K562 (cell line): ENCODE results near the gene ARHGEF38. TPM values are rescaled to one million over a fixed set of nuclear protein-coding genes. Genes with fewer than 3 reads are reported as not detected.

ENCODE experiments used
- FOXA3 ChIP-seq, 2 experiments: fragments of 450-650 bp in 1 of 2; sonication (generic) in 1 of 2; formaldehyde crosslinking; IDR thresholded peaks in 1 of 2; conservative IDR thresholded peaks in 1 of 2; 2 replicates each; pipeline versions ENCODE4 v1.4.0 to v1.8.0; 2020 to 2022; ENCODE audit warnings: mild to moderate bottlenecking in 2 of 2, missing genetic modification reagents in 1 of 2
- JUND ChIP-seq, 2 experiments: IDR thresholded peaks; 2 replicates in 1 of 2; 3 replicates in 1 of 2; pipeline ENCODE4 v1.6.1; 2011; ENCODE audit warnings: borderline replicate concordance in 2 of 2, low read depth in 2 of 2, low read length in 2 of 2, improper control_type of control experiment in 1 of 2, missing biosample characterization in 1 of 2, missing genetic modification characterization in 1 of 2, missing genetic modification reagents in 1 of 2
- RBM22 ChIP-seq: fragments of 200-400 bp; formaldehyde crosslinking; IDR thresholded peaks from 2 replicates; pipeline ENCODE4 v1.6.1; 2018; ENCODE audit warnings: low read length, low read depth; ENCODE audit not compliant: poor library complexity, severe bottlenecking
- RERE ChIP-seq: sonication (generic); formaldehyde crosslinking; IDR thresholded peaks from 2 replicates; pipeline ENCODE4 v1.8.0; 2023; ENCODE audit warnings: missing genetic modification reagents, mild to moderate bottlenecking, borderline replicate concordance
- SIN3A ChIP-seq, 2 experiments: fragments of 150-350 bp in 1 of 2; IDR thresholded peaks; 2 replicates each; pipeline ENCODE4 v1.6.1; 2011 to 2016; ENCODE audit warnings: borderline replicate concordance in 2 of 2, low read depth in 2 of 2, low read length in 2 of 2, mild to moderate bottlenecking in 2 of 2, moderate library complexity in 2 of 2; ENCODE audit not compliant: control insufficient read depth in 1 of 2
- ZFP1 ChIP-seq: fragments of 450-650 bp; formaldehyde crosslinking; IDR thresholded peaks from 2 replicates; pipeline ENCODE4 v1.4.0; 2020; ENCODE audit warnings: mild to moderate bottlenecking, mixed read lengths
- ZFX ChIP-seq: sonication (generic); formaldehyde crosslinking; IDR thresholded peaks from 2 replicates; pipeline ENCODE4 v1.8.0; 2022; ENCODE audit warnings: mild to moderate bottlenecking, missing genetic modification reagents, moderate library complexity
- ZNF449 ChIP-seq: fragments of 250-450 bp; sonication (Bioruptor Pico); IDR thresholded peaks from 2 replicates; pipeline ENCODE4 v1.8.0; 2022; ENCODE audit warnings: moderate library complexity, mild to moderate bottlenecking, inconsistent platforms
- ZNF668 ChIP-seq: fragments of 250-450 bp; sonication (Bioruptor Pico); IDR thresholded peaks from 2 replicates; pipeline ENCODE4 v1.8.0; 2022; ENCODE audit warnings: mild to moderate bottlenecking, inconsistent platforms
- polyA plus RNA-seq, 8 experiments: library from polyadenylated mRNA; depleted of rRNA in 4 of 8; stranded (reverse) in 5 of 8; unstranded in 3 of 8; fragments of >200 nt; fragmentation: Nextera tagmentation in 2 of 8; fragmentation: Illumina TruSeq in 1 of 8; extraction: Ambion mirVana in 2 of 8; extraction: Trizol in 1 of 8; gene quantifications; 2 replicates each; pipeline versions ENCODE4 v1.2.1 to v1.2.3, GENCODE V29; 2011 to 2014; ENCODE audit warnings: inconsistent platforms in 1 of 8, missing spikeins in 1 of 8
- total RNA-seq, 7 experiments: library from RNA; depleted of rRNA in 6 of 7; stranded (reverse); fragments of >200 nt in 6 of 7; fragmentation: Illumina TruSeq in 2 of 7; extraction: Trizol in 2 of 7; gene quantifications; 2 replicates each; pipeline versions ENCODE4 v1.2.1 to v1.2.3, GENCODE V29; 2011 to 2021; ENCODE audit warnings: low replicate concordance in 1 of 7
- TF ChIP-seq, protein P1 (sequence below): fragments of 450-650 bp; IDR thresholded peaks from 2 replicates; pipeline ENCODE4 v1.6.1; 2016; ENCODE audit warnings: borderline replicate concordance
- TF ChIP-seq, protein P2 (sequence below): fragments of 250-450 bp; sonication (Bioruptor Pico); IDR thresholded peaks from 2 replicates; pipeline ENCODE4 v1.5.0; 2021; ENCODE audit warnings: mild to moderate bottlenecking, borderline replicate concordance

The ARHGEF38 gene
- total and polyA plus RNA-seq, 9 of the 15 experiments (the other 6 are each of a cell fraction or from before 2014, with no cell fraction given), result 0.17 TPM; not detected in 8

DNA sequence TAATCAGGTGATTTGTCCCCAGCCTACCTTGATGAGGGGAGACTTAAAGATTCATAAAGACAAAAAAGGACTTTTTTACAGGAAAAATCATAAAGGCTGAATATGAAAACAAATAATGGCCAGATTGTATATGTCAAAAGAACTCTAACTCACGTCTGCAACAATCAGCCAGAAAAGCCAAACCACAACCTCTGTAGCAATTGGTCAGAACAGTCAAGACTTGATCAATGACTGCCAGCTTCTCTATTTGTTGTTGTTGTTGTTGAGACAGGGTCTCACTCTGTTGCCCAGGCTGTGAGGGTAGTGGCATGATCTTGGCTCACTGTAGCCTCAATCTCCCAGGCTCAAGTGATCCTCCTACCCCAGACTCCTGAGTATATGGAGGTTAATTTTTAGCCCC, 42.7 kb upstream of the ARHGEF38 start (continued):
- TF ChIP-seq RERE (CRISPR knock-in tag) (no peak), JUND (IDR thresholded peaks at IDR 0.05; ENCODE audit: borderline replicate concordance, low read depth, low read length) (no peak), JUND (tag; IDR thresholded peaks at IDR 0.05; ENCODE audit: borderline replicate concordance, low read depth, low read length) (no peak), RBM22 (no peak), ZNF449 (CRISPR knock-in tag) (no peak), ZNF668 (CRISPR knock-in tag) (no peak), SIN3A (IDR thresholded peaks at IDR 0.05; ENCODE audit: borderline replicate concordance in 2 of 2, control insufficient read depth in 1 of 2, low read depth in 2 of 2, low read length in 2 of 2) (no peak), ZFX (no peak), ZFP1 (no peak), FOXA3 (CRISPR knock-in tag; conservative IDR thresholded peaks at IDR 0.05 in 1 of 2, IDR thresholded peaks at IDR 0.05 in 1 of 2) (no peak)
- TF ChIP-seq, protein P1, sequence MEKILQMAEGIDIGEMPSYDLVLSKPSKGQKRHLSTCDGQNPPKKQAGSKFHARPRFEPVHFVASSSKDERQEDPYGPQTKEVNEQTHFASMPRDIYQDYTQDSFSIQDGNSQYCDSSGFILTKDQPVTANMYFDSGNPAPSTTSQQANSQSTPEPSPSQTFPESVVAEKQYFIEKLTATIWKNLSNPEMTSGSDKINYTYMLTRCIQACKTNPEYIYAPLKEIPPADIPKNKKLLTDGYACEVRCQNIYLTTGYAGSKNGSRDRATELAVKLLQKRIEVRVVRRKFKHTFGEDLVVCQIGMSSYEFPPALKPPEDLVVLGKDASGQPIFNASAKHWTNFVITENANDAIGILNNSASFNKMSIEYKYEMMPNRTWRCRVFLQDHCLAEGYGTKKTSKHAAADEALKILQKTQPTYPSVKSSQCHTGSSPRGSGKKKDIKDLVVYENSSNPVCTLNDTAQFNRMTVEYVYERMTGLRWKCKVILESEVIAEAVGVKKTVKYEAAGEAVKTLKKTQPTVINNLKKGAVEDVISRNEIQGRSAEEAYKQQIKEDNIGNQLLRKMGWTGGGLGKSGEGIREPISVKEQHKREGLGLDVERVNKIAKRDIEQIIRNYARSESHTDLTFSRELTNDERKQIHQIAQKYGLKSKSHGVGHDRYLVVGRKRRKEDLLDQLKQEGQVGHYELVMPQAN, result no peak
- TF ChIP-seq, protein P2, sequence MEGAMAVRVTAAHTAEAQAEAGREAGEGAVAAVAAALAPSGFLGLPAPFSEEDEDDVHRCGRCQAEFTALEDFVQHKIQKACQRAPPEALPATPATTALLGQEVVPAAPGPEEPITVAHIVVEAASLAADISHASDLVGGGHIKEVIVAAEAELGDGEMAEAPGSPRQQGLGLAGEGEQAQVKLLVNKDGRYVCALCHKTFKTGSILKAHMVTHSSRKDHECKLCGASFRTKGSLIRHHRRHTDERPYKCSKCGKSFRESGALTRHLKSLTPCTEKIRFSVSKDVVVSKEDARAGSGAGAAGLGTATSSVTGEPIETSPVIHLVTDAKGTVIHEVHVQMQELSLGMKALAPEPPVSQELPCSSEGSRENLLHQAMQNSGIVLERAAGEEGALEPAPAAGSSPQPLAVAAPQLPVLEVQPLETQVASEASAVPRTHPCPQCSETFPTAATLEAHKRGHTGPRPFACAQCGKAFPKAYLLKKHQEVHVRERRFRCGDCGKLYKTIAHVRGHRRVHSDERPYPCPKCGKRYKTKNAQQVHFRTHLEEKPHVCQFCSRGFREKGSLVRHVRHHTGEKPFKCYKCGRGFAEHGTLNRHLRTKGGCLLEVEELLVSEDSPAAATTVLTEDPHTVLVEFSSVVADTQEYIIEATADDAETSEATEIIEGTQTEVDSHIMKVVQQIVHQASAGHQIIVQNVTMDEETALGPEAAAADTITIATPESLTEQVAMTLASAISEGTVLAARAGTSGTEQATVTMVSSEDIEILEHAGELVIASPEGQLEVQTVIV (CRISPR knock-in tag), result no peak
